ENCODE measurements around the gene MLKL.
"Not testable (repeated sequence)": the region's sequence is repeated elsewhere in the genome, so short reads cannot be mapped to it uniquely, and the experiment has no call there.

The MLKL gene

GRCh38 chr16:74731853-74732477 lies 31.3 kb upstream of the MLKL start:
- DNase-seq: no peak

GRCh38 chr16:74729783-74730683 lies 29.4 kb upstream of the MLKL start:
- DNase-seq: no peak

GRCh38 chr16:74727903-74728302 lies 27.2 kb upstream of the MLKL start:
- no peak for DNase-seq

- no peak for DNase-seq
Measured at GRCh38 chr16:74726716-74727115, 26.1 kb upstream of the MLKL start.

- DNase-seq: no peak
Measured at GRCh38 chr16:74725651-74726455, 25.2 kb upstream of the MLKL start.

- no peak for DNase-seq
Measured at GRCh38 chr16:74724820-74725549, 24.3 kb upstream of the MLKL start.

- no peak for DNase-seq
Measured at GRCh38 chr16:74723256-74723655, 22.6 kb upstream of the MLKL start.

- not testable (repeated sequence) for DNase-seq
Measured at GRCh38 chr16:74722156-74722555, 21.5 kb upstream of the MLKL start.

GRCh38 chr16:74721716-74722115 lies 21.1 kb upstream of the MLKL start:
- no peak for DNase-seq

- no peak for DNase-seq
Measured at GRCh38 chr16:74720579-74720978, 19.9 kb upstream of the MLKL start.

- no peak for DNase-seq
Measured at GRCh38 chr16:74718741-74719610, 18.3 kb upstream of the MLKL start.

- no peak for DNase-seq
Measured at GRCh38 chr16:74718140-74718539, 17.5 kb upstream of the MLKL start.

- no peak for DNase-seq
Measured at GRCh38 chr16:74717367-74717766, 16.7 kb upstream of the MLKL start.

- no peak for DNase-seq
Measured at GRCh38 chr16:74716355-74716754, 15.7 kb upstream of the MLKL start.

GRCh38 chr16:74713876-74714275 lies 13.2 kb upstream of the MLKL start:
- no peak for DNase-seq

- DNase-seq: no peak
Measured at GRCh38 chr16:74713325-74713724, 12.7 kb upstream of the MLKL start.

- DNase-seq: no peak
Measured at GRCh38 chr16:74711938-74712337, 11.3 kb upstream of the MLKL start.

- DNase-seq: no peak
Measured at GRCh38 chr16:74710401-74710800, 9.7 kb upstream of the MLKL start.

- DNase-seq: peak; percentile 44
Measured at GRCh38 chr16:74709441-74709877, 8.8 kb upstream of the MLKL start.

- DNase-seq: no peak
Measured at GRCh38 chr16:74700116-74700437, 585 bp downstream of the MLKL start.

- DNase-seq: no peak
Measured at GRCh38 chr16:74699666-74700065, 996 bp downstream of the MLKL start.

GRCh38 chr16:74698222-74698621 lies 2.4 kb downstream of the MLKL start:
- no peak for DNase-seq
